ENCODE data around the gene EFHC1.
"Not testable (repeated sequence)": the region's sequence is repeated elsewhere in the genome, so short reads cannot be mapped to it uniquely, and the experiment has no call there.

EFHC1 gene

DNA sequence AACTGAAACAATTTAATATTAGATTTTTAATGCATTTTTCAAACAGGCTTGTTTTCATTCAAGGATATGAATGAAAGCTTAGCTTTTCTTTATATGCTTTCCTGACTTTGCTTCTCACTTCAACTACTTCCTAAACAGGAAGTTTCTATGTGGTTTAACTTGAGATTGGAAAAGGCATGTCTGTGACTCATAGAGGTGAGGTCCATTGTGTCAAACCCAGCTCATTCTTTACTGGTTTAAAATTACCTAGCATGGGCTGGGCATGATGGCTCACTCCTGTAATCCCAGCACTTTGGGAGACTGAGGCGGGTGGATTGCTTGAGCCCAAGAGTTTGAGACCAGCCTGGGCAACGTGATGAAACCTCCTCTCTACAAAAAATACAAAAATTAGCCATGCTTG lies 34.4 kb downstream of the EFHC1 start:
- peak; percentile 22 for DNase-seq

GRCh38 chr6:52457096-52457495 lies 37.0 kb downstream of the EFHC1 start:
- DNase-seq, result no peak

GRCh38 chr6:52461194-52461593 lies 41.1 kb downstream of the EFHC1 start:
- not testable (repeated sequence) for DNase-seq

DNA sequence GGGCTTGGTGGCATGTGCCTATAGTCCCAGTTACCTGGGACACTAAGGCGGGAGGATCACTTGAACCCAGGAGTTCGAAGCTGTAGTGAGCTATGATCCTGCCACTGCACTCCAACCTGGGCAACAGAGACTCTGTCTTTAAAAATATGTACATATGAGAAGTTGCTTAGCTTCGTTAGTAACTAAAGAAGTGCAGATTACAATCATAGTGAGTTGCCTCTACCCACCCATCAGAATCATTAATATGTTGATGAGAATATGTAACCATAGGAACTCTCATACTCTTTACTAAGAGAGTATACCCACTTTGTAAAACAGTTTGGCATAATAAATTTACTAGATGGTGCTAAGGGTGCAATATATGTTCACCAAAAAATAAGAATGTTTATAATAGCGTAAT lies 54.0 kb downstream of the EFHC1 start:
- no peak for DNase-seq

DNA sequence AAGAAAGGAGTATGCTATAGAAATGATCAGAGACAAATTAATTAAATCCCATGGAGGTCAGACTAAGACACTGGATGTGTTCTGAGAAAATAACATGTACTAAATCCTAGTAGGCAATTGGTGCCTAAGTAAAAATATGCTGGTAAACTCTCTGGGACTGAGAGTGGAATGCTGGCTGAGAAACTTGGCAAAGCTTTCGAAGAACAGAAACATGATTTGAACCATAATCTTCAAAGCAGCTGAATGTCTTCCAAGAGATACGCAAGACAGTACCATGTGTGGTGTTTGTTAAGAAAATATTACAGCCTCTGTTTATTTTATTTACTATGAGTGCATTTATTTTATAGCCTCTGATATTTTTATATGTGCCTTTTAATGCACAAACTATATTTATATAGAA lies 55.2 kb downstream of the EFHC1 start:
- DNase-seq, result no peak

DNA sequence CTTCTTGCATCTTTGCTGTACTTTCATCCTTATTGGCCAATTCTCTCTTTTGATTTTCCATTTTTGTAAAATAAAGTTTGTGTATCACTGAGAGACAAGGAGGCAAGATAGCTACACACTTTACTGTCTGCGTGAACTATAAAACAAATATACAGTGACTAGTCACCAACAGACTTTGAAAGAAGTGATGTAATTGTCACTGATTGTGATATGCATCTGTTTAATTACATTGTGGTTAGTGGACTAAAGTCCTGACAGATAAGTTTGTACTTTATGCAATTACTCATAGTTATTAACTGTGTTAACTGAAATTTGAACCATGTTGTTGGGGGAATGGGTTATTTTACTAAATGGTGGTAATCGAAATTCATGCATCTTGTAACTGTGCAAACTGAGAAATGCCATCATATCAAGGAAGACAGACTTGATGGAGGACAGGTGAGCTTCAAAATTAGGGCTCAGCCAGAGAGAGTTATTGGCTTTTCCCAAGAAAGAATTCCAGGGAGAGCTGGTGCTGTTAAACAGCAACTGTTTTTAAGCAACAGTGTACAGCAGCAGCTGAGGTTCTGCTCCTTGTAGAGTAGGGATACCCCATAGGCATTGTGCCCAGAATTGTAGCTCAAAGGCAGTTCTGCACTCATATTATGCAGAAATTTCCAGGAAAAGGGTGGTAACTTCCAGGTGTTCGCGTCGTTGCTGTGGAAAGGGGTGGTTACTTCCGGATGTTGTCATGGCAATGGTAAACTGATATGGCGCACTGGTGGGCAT lies 62.9 kb downstream of the EFHC1 start:
- no peak for DNase-seq

DNA sequence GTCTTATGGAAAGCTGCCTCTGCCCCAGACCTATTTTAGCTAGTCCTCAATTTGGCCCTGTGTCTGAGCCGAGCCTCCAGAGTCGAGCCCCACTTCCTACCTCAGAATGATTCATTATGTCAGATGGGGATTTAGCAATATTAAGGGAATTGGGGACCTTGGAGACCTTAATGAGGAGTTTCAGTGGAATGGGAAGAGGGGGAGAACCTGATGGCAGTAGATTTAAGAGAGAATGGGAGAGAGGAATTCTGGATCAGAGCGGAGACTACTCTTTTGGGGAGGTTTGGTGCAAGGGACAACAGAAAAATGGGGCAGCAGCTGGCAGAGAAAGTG lies 63.5 kb downstream of the EFHC1 start:
- no peak for DNase-seq

GRCh38 chr6:52489881-52490280 lies 69.7 kb downstream of the EFHC1 start:
- no peak for DNase-seq

- no peak for DNase-seq
Measured at GRCh38 chr6:52491203-52492069, 71.3 kb downstream of the EFHC1 start.

GRCh38 chr6:52493669-52494068 lies 73.5 kb downstream of the EFHC1 start:
- no peak for DNase-seq

DNA sequence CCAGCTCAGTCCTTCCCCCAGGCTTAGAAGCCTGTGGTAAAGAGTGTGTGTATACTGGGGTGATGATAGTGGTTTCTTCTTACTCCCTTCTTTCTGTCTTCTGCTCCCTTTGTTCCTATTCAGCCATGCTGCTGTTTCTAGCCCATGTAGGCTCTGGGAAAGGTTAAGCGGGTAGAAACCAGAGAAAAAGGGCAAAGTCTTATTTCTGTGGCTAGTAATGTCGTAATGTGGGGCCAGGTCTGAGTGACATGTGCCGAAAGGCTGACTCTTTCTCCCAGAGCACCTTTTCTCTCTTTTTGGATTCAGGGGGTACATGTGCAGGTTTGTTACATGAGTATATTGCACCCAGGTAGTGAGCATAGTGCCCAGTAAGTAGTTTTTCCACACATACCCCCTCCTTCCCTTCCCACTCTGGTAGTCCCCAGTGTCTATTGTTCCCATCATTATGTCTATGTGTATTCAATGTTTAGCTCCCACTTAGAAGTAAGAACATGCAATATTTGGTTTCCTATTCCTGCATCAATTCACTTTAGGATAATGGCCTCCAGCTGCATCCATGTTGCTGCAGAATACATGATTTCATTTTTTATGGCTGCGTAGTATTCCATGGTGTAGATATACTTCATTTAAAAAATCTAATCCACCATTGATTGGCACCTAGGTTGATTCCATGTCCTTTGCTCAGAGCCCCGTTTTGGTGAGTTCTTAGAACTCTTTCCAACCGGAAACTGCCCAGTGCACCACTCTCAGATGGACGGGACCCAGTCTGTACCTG lies 74.3 kb downstream of the EFHC1 start:
- no peak for DNase-seq

DNA sequence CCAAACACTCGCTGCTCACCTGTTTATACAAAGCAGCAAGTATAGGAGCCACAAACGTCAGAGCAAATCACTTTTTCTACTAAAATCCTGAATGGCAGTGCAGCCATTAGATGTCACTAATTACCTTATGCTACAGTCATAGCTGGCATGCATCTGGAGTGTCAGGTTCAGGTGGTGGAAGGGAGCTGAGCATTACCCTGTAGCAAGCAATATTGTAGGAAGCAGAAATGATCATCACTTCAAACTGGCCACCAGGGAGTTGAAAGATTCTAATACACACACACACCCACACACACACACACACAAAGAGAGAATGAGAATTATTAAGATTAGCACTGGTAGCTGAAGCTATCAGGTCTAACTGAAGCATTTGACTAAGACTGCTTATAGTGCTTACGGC lies 75.8 kb downstream of the EFHC1 start:
- DNase-seq, result no peak

DNA sequence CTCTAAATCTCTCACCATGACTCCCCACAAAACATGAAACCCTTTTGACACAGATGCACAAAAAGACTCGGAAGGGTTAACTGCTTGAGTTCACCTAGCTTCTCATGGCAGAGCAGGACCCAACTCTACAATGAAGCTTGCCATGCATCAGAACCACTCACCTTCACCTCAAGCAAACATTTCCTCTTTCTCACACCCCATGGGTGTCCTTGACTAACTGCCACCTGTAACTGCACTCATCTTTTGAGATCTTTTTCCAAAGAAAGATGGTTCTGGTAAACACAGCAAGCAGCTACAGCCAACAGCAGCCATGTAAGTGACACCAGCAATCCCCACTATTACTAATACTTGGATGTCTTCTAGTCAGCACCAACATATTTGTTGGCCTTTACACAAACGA lies 76.5 kb downstream of the EFHC1 start:
- DNase-seq, result no peak

DNA sequence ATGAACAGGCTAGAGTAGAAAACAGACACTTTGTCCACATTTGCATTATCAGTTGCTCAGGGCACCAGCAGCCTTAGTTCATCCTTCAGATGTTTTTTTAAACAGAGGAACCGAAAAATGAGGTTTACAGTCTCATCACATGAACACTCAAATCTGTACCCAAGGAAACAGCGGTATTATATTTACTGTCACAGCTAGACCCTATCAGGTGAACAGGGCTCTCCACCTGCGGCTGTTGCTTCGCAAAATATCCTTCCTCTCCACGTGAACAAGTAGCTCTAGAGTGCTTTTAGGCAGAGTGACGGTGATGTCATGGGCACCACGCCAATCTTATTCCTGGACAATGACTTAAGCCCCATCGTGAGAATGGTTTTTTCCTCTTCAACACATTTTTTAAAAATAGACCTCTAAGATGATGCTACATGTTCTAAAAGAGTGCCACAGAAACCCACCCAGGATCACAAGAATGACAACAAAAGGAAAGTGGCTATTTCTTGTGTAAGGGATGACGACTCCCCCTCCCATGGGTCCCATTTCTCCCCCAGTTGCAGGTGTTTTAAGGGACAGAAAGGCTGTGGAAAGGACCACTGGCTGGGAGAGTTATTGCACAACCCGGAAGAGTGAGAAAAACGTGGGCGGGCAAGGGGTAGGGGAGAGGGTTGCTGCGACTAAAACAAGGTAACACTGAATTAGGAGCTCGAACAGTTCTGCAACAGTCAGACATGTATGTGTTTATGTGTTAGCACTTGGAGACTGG lies 77.7 kb downstream of the EFHC1 start:
- no peak for DNase-seq

- DNase-seq, result no peak
Measured at GRCh38 chr6:52498538-52499017, 78.4 kb downstream of the EFHC1 start.

GRCh38 chr6:52499026-52499425 lies 78.9 kb downstream of the EFHC1 start:
- peak; percentile 71 for DNase-seq

GRCh38 chr6:52499681-52500236 lies 79.6 kb downstream of the EFHC1 start:
- no peak for DNase-seq

GRCh38 chr6:52500238-52501129 lies 80.3 kb downstream of the EFHC1 start:
- DNase-seq, result no peak

DNA sequence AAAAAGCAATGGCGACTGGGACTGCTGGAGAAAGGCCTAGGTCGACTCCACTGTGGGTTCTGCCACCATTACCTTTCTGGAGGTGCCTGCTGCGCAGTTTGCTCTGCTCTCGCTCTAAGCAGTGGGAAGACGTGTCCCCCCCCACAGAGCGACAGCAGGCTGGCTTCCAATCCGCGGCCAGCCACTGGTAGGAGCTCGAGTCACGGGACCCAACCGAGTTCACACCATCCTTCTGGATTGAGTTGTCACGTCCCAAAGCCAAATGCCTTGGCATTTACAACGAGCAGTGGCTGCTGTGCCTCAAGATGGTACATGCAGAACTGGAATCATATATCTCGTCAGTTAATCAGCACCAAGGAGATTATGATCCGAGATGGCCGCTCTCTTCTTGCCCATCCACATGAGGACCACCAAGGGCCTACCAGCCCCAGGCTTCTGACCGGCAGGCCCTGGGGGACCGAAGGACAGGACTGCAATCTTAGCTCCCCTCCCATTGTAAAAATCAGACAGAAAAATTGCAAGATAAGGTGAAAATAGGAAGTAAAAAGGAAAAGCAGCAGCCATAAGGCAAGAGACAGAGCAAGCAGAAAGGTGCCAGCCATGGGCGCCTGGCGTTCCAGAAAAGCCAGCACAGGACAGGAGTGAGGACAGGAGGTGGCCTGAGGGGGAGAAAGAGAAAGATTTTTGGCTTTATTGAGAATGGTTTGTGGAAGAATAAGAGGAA lies 82.3 kb downstream of the EFHC1 start:
- no peak for DNase-seq

DNA sequence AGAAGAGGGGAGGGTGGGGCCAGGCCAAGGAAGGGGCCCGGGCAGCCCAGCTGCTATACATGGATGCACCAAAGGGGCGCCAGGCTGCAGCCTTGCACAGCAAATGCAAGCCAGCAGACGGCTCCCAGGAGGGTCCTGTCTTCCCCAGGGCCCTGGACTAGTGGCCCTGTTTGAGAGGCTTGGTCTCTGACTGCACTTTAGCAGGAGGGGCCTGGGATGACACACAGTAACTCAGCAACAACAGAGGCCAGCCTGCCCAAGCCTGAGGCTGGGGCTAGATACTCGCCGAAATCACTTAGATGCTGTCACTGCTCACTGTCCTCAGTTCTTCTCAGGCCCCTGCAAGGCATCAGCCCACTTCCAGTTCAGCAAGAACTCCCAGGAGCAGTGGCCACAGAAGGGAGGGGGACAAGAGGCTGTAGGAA lies 83.2 kb downstream of the EFHC1 start:
- DNase-seq, result no peak

Data from fibroblast of upper back skin (primary cell).